Erythroblast (primary cell): Measurements from ENCODE around the gene ST14.

Source experiments
- GATA1 ChIP-seq: IDR thresholded peaks from 2 replicates; pipeline ENCODE4 v1.6.1; 2011; ENCODE audit warnings: low read depth, mild to moderate bottlenecking, control low read depth, low read length, moderate library complexity
- POLR2A ChIP-seq: IDR thresholded peaks from 2 replicates; pipeline ENCODE4 v1.6.1; 2011; ENCODE audit warnings: mild to moderate bottlenecking, low read length

GRCh38 chr11:130202818-130203689 lies 43.5 kb downstream of the ST14 start:
- no peak for TF ChIP-seq POLR2A
- no peak for TF ChIP-seq GATA1
